HPDE6-E6E7 (cell line): ENCODE measurements around the gene SRRM5.
"Not testable (repeated sequence)": the region's sequence is repeated elsewhere in the genome, so short reads cannot be mapped to it uniquely, and the experiment has no call there.

Experiments used
- DNase-seq: peaks from one replicate; pipeline ENCODE4 v3.0.0; 2011; ENCODE audit warnings: missing footprints; ENCODE audit errors: extremely low spot score

Gene SRRM5, protein sequence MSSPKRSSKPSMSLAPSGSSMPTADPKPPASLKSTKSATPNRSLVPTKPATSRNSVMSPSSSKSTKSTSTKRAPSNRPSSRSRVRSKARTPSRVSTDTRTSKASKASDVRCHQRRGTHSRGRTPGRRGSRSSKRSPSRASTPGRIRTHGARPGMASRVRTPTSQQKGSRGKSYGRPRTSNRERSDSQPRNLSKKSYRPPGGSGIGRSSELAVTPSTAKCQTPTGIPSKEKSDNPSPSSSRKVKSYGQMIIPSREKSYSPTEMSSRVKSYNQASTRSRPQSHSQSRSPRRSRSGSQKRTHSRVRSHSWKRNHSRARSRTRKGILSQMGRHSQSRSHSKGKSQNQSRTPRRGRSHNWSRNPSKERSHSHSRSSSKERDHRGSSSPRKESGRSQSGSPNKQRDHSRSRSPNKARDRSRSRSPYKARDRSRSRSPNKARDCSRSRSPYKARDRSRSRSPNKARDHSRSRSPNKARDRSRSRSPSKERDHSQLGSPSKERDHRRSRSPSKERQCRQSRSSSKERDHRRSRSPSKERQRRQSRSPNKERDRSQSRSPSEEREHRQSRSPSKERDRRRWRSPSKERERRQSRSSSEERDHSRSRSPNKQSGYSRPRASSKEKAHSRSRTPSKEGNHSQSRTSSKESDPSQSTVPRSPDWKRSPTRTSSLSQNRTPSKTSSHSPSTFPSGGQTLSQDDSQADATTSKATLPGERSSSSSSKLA

DNA sequence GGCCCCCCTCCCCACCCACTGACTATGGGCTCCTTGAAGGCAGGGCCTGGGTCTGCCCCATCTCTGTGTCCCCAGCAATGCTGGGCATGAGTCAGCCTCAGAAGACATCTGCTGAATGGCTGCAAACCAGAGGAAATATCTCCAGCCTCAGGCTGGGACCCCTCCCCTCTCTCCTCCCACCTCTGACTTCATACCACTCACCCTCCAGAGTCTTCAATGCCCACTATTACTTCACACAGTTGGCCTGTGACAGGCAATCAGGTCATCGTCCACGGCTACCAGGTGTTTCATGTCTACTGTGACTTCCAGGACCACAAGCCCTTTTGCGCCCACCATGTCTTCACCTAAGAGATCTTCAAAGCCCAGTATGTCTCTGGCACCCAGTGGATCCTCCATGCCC is at the start of gene SRRM5:
Gene SRRM5, plus strand, starts transcription at position 301 of the 400 bp plus-strand sequence. Its CDS starts 34 bp downstream, at position 335.
- DNase-seq = no peak

DNA sequence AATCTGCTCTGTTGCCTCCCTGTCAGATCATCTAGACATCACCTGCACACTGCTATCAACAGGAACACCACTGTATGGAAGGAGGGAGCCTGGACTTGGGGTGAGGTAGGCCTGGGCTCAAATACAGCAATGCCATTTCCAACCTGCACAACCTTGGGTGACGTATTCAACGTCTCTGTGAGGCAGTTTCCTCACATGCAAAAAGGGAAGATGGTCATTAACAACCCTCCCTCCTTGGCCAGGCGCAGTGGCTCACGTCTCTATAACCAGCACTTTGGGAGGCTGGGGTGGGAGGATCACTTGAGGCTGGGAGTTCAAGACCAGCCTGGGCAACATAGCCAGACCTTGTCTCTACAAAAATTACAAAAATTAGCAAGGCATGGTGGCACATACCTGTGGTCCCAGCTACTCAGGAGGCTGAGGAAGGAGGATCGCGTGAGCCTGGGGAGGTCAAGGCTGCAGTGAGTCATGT is 49.6 kb upstream of the SRRM5 start:
- no peak for DNase-seq

DNA sequence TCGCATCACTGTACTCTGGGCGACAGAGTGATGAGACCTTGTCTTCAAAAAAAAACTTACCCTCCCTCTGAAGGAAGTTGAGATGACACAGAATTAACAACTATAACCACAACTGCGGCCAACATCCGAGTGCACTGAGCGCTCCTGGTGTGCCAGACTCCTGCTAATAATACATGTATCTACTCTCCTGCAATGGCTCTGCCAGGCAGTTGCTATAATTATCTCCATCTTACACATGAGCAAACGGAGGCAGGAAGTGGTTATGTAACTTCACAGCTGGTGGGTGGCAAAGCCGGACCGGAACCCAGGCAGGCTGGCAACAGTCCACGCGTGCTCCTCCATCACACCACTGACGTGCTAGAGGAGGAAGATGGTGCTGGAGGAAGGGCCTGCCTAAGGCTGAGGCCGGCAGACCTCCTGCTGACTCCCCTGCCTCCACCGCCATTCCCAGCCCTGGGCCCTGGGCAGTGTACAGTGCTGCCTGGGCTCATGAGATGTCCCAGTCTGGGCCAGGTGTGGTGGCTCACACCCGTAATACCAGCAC is 49.1 kb upstream of the SRRM5 start:
- DNase-seq = no peak

DNA sequence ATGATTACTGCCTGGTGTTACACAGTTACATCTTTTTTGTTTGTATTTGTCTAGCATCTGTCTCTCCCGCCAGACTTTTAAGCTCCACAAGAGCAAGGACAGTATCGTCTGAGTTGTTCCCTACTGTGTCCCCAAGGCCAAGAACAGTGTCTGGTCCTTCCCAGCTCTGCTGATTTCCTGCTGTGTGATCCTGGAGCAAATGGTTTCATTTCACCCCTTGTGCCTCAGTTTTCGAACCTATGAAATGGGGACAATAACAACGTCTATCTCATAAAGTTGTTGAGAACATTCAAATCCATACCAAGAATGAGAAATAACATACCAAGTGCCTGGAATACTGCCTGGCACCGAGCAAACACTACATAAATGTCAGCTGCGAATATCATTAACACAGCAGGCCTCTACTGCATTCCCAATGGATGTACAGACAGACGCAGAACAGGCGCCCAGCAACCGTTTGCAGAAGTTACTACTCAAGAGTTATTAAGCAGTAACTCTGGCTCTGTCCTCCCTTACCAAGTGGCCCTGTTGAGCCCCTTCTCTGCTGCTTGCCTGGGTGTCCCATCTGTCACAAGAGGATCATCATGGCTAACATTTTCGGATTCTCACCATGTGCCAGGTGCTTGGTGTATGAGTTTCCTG is 48.0 kb upstream of the SRRM5 start:
- no peak for DNase-seq

DNA sequence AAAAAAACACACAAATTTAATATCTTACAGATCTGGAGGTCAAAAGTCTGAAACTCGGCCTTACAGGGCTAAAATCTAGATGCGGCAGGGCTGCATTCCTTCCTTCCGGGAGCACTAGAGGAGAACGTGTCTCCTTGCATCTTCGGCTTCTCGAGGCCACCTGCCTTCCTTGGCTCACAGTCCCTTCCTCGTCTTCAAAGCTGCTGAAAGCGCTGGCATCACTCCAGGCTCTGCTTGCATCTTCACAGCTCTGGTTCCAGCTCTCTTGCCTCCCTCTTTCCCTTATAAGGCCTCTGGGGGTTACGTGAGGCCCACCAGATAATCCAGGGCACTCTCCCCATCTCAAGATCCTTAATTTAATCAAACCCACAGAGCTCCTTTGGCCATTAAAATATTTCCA is 47.1 kb upstream of the SRRM5 start:
- DNase-seq = no peak

DNA sequence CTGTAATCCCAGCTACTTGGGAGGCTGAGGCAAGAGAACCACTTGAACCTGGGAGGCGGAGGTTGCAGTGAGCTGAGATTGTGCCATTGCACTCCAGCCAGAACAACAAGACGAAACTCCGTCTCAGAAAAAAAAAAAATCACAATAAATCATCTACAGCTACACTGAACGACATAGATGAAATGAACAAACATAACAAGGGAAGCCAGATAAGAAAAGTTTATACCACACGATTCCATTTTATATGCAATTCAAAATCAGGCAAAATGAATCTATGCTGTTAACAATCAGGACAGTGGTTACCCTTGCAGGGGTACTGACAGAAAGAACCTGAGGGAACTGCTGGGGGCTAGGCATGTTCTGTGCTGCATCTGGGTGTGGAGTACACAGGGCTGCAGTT is 42.2 kb upstream of the SRRM5 start:
- no peak for DNase-seq

DNA sequence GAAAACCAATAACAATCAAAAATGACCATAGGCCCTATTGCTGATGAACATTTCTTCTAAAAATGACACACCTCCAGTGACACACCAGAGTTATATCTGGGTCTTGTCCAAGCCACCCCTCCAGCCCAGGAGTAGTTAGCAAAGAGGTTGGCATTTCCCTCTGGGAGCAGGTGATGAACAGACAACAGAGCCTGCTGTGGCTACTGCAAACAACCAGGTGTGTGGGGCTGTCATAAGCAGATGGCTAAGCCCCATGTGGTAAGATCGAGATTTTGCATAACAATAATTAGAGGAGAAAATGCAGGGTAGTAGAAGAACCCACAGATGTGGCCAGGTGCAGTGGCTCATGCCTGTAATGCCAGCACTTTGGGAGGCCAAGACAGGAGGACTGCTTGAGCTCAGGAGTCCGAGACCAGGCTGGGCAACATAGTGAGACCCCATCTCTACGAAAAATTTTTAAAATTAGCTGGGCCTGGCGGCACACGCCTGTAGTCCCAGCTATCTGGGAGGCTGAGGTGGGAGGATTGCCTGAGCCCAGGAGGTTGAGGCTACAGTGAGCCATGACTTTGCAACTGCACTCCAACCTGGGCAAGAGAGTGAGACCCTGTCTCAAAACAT is 41.6 kb upstream of the SRRM5 start:
- no peak for DNase-seq

DNA sequence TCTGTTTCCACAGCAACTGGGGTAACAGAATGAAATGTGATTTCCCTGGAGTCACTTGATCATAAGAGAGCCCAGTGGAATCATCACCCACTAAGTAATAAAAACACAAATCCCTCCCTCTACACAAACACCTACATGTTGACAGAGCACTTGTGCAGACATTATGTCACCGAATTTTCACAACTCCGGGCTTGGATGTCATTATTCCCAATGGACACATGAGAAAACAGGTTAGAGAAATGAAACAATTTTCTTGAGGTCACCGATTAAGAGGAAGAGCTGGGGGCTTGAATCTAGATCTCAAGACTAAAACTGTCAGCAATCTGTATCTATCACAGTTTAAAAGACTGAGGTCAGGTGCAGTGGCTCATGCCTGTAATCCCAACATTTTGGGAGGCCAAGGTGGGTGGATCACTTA is 39.7 kb upstream of the SRRM5 start:
- no peak for DNase-seq

DNA sequence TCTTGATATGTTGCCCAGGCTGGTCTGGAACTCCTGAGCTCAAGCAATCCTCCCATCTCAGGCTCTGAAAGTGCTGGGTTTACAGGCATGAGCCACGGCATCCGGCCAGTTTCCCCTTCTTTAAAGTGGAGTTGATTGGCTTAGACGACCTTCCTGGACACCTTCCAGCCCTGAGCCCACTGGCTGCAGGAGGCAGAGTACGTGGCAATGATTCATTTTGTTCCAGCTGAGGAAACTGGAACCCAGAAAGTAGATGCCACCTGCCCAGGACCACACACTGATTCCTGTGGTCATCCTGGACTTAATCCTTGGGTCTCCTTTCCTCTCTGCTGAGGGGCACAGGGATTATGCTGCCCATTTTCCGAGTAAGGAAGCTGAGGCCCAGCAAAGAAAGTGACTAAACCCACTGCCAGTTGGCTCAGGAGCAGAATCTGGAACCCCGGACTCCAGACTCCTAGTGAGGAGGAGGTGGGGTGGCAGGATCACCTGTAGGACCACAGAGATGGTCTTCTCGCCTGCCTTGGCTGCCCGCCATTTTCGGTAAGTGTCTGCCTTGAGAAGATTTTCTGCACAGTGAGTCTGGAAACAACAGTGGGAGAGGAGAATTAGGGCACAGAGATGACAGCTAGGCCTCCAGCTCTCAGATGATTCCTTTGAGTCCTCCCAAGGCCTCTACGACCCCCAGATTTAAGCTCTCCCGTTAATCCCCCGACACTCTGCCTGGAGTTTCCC is 37.3 kb upstream of the SRRM5 start:
- DNase-seq = no peak

DNA sequence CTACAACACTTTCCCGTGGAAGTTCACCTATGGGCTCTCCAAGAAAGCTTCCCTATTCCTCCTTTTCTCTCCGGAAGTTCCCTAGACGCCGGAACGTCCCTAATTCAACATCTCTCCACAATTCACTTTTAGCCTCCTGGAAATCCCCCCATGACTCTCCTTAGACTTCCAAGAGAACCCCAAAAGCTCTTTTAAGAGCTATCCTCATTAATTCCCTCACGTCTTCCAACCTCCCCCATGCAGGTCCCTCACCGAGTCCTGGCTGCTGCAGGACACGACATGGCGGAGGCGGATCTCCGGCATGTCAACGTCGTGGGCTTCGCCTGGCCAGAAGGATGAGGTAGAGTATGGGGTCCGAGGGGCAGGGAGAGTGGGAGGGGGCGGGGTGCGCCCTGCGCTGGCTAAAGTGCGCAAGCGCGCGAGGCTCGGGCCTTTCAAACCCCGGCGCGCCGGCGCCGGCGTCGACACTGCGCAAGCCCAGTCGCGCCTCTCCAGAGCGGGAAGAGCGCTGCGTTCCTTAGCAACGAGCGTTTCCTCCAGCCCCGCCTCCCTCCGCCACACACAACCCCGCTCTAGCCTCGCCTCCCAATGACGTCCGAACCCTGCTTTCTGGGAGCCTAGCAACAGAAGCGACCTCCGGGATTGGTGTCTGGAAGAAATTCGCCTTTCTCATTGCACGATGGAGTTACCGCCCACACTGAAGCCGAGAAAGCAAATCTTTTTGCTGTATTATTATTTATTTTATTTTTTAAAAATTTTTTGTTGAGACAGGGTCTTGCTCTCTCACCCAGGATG is 36.5 kb upstream of the SRRM5 start, which contains the start of the genes PINLYP and XRCC1:
Gene PINLYP, plus strand, starts transcription at position 646 of the 795 bp plus-strand sequence. CDS start 1,391 bp downstream, outside the sequence.
Gene XRCC1, minus strand, starts transcription at position 372 of the 795 bp plus-strand sequence. Its CDS starts 69 bp downstream, at position 303.
- peak; percentile 98 for DNase-seq

DNA sequence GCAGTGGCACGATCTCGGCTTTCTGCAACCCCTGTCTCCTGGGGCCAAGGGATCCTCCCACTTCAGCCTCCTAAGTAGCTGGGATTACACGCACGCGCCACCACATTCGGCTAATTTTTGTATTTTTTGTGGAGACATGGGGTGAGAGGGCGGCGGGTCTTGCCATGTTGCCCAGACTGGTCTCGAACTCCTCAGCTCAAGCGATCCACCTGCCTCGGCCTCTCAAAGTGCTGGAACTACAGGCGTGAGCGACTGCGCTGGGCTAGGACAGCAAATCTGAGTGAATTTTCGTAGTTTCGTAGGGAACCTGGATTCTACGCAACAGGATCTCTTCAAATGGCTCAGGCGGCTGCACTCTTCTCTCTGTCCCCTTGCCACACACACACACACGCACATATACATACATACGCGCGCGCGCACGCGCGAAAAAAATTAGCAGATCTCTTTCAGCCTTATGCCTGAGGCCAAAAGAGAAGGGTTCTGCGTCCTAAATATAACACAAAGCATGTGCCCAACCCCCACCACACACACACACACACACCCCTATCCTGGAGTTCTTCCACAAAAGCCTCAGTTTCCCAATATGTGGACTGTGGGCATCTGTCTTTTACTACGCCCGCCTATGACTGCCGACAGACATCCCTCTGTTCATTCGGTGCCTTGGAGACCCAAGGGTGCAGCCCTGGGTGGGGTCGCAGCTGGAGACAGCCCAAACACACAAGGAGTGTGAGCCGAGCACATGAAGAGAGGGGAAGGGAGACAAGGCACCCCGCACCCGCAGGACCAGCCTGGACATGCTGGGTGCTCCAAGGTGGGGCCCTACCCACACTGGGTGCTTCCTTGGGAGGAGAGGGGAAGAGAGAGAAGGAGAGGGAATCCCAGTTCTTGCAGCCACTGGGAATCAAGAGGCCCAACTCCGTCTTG is 35.7 kb upstream of the SRRM5 start:
- DNase-seq = no peak

DNA sequence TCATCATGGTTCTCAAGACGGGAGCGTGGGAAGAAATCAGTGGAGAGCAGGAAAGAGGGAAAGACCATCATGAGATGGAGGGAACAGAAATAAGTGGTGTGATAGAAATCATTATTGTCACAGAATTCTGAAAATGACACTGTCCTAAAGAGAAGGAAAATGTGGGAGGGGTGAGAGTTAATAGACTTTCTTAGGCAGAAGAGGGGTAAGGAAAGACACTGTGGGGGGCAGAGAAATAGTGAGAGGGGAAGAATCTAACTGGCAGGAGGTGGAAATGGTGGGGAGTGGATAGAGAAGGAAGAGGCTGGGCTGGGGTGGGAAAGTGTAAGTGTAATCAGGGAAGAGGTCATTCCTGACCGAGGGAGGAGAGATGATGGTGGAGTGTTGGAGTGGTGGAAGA is 33.1 kb upstream of the SRRM5 start:
- no peak for DNase-seq

DNA sequence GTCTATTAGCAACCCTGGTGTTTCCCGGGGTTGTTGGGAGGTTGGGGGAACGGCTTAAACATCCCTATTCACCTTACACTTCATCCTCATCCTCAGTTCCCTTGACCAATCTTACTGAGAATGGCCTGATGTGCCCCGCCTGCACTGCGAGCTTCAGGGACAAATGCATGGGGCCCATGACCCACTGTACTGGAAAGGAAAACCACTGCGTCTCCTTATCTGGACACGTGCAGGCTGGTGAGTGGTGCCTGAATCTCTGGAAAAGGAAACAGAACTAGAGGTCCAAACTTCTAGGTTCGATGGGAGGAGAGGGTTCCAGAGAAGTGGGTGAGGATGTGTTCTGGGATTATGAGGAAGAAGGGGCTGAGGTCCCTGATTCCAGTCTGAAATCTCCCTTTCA is 30.4 kb upstream of the SRRM5 start:
- no peak for DNase-seq

DNA sequence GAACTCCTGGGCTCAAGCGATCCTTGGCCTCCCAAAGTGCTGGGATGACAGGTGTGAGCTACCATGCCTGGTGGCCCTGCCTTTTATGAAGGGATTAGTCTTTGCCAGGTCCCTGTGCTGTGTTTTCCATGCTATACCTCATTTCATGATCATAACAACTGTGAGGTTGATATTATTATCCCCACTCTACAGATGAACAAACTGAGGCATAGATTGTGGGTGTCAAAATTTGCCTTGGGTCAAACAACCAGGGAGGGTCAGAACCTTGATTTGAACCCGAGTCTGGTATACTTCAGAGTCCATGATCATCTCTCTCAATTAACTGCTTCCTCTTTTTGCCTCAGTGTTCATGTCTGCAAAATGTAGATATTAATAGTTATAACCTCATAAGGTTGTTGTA is 29.4 kb upstream of the SRRM5 start:
- DNase-seq = no peak

DNA sequence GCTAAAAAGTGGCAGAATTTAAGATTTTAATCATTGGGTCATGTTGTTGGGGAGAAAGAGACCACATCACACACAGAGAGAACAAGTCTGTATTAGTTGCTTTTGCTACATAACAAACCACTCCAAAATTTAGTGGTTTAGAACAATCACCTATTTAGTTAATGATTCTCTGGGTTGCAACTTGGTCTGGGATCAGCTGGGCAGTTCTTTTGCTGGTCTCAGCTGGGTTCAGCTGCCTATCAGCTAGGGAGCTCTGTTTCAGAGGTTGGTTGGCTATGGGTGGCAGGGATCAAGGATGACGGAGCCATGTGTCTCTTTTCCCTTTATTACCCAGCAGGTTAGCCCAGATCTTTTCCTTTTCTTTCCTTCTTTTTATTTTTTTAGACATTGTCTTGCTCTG is 27.4 kb upstream of the SRRM5 start:
- DNase-seq = no peak

DNA sequence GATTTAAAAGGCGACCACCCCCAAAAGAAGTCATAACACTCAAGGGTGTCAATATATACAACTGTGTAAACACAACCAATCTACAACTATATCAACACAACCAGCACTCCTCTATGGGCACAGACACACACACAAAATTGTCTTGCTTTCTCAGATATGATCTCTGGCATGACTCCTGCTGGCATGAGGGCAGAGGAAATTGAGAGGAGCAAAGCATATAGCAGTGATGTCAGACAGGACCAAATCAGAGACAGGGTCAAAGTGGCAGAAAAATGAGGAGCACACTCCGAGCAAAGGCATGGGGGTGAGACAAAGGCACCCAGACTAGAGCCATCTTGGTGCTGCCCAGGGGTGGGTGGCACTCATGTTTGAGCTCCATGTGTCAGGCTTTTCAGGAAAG is 25.5 kb upstream of the SRRM5 start:
- no peak for DNase-seq

DNA sequence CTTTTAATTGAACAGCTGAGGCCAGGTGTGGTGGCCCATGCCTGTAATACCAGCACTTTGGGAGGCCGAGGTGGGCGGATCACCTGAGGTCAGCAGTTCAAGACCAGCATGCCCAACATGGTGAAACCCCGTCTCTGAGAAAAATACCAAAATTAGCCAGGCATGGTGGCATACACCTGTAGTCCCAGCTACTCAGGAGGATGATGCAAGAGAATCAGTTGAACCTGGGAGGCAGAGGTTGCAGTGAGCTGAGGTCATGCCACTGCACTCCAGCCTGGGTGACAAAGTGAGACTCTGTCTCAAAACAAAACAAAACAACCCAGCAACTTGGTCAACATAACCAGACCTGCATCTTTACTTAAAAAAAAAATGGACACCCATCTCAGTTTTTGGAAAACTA is 24.9 kb upstream of the SRRM5 start:
- DNase-seq = not testable (repeated sequence)

DNA sequence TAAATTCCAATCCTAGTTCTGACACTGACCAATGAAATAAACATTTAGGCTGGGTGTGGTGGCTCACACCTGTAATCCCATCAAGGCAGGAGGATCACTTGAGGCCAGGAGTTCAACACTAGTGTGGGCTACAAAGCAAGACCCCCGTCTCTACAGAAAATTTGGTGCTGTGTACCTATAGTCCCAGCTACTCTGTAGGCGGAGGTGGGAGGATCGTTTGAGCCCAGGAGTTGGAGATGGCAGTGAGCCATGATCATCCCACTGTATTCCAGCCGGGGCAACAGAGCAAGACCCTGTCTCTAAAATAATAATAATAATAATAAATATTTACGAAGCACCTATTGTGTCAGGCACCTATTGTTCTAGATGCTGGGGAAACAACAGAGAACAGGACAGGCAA is 22.6 kb upstream of the SRRM5 start:
- DNase-seq = no peak

DNA sequence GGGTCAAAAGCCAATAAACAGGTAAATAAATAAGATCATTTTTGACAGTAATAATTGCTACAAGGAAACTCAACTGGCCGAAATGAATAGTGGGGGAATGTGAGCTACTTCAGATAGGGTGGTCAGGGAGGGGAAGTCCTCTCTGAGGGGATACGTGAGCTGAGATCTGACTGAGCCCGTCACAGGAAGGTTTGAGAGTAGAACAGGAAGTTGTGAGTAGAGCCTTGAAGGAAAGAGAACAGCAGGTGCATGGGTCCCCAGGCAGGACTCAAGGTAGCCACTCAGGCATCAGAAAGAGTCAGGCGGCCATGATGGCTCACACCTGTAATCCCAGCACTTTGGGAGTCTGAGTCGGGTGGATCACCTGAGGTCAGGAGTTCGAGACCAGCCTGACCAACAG is 22.2 kb upstream of the SRRM5 start:
- DNase-seq = no peak
